GM12878 (cell line): ENCODE data around the gene ZNF581. TPM values are rescaled to one million over a fixed set of nuclear protein-coding genes. Genes with fewer than 3 reads are reported as not detected.
A peak's percentile ranks its signal among the peaks of the same experiment; 100 is the strongest.

Experiments used
- ATAC-seq: fragments of 200-7000 bp; cut with Tn5 transposase; 3 replicates; pipeline ENCODE4 v1.9.1; 2020; ENCODE audit warnings: mild to moderate bottlenecking, moderate library complexity
- BruUV-seq: library from RNA; stranded (reverse); fragments of 400-500 nt; replicated peaks from 2 replicates; lab custom pipeline; 2021; lab: Mats Ljungman, UMichigan
- CTCF ChIA-PET: fragments of 300-600 bp; sonication (Branson Sonifier 250); formaldehyde crosslinking; extraction: SDS; loops from one replicate; lab custom pipeline; 2021; ENCODE audit warnings: inconsistent platforms; lab: Yijun Ruan, JAX
- POLR2A ChIA-PET: fragments of 350-600 bp; formaldehyde crosslinking; extraction: SDS; loops from one replicate; lab custom pipeline; 2021; ENCODE audit warnings: inconsistent platforms; lab: Charles Lee
- RAD21 ChIA-PET: fragments of 300-600 bp; sonication (Branson Sonifier 250); formaldehyde crosslinking; loops from one replicate; lab custom pipeline; 2023; ENCODE audit warnings: antibody characterized with exemption; ENCODE audit not compliant: unreplicated experiment; lab: Charles Lee
- SMC1A ChIA-PET: fragments of 300-600 bp; sonication (Branson Sonifier 250); formaldehyde crosslinking; loops from one replicate; lab custom pipeline; 2023; ENCODE audit not compliant: unreplicated experiment, uncharacterized antibody; lab: Charles Lee
- DNase-seq: peaks from one replicate; pipeline ENCODE4 v3.0.0-alpha.2; 2011; ENCODE audit warnings: low read depth, low spot score
- FAIRE-seq: peaks from 3 replicates; lab custom pipeline; 2011; peaks lifted over from hg19 to GRCh38; lab: Jason Lieb, UNC
- H2AFZ ChIP-seq: 2 replicates; pipeline ENCODE4 v1.6.0; 2011; ENCODE audit warnings: low read depth, low read length, control low read depth; ENCODE audit not compliant: control insufficient read depth
- H3K27ac ChIP-seq: 2 replicates; pipeline ENCODE4 v1.5.1; 2011; ENCODE audit warnings: control low read depth; ENCODE audit not compliant: control insufficient read depth, insufficient read depth
- H3K27me3 ChIP-seq, 2 experiments: replicated peaks in 1 of 2; 2 replicates each; pipeline versions ENCODE4 v1.6.0 to v1.6.1; 2011; ENCODE audit warnings: low read length in 1 of 2; ENCODE audit not compliant: control insufficient read depth in 2 of 2, insufficient read depth in 2 of 2
- H3K36me3 ChIP-seq, 2 experiments: 2 replicates each; pipeline ENCODE4 v1.5.1; 2011; ENCODE audit warnings: low read length in 1 of 2; ENCODE audit not compliant: control insufficient read depth in 2 of 2, insufficient read depth in 2 of 2
- H3K4me1 ChIP-seq: 2 replicates; pipeline ENCODE4 v1.6.1; 2011; ENCODE audit warnings: mild to moderate bottlenecking, low read length, moderate library complexity, mixed read lengths; ENCODE audit not compliant: control insufficient read depth, insufficient read depth
- H3K4me2 ChIP-seq: 2 replicates; pipeline ENCODE4 v1.6.0; 2011; ENCODE audit warnings: control low read depth; ENCODE audit not compliant: control insufficient read depth, insufficient read depth
- H3K4me3 ChIP-seq: fragments of 200-600 bp; sonication (generic); 2 replicates; pipeline ENCODE4 v1.5.1; 2016
- H3K79me2 ChIP-seq: 2 replicates; pipeline ENCODE4 v1.6.0; 2011; ENCODE audit warnings: low read length; ENCODE audit not compliant: control insufficient read depth, insufficient read depth
- H3K9ac ChIP-seq: 2 replicates; pipeline ENCODE4 v1.8.0; 2011; ENCODE audit warnings: low read length, control low read depth, mixed read lengths; ENCODE audit not compliant: control insufficient read depth, insufficient read depth
- H3K9me3 ChIP-seq: replicated peaks from 3 replicates; pipeline ENCODE4 v1.5.1; 2011; ENCODE audit warnings: mild to moderate bottlenecking, low read length; ENCODE audit not compliant: control insufficient read depth, insufficient read depth
- H4K20me1 ChIP-seq: 2 replicates; pipeline ENCODE4 v1.6.0; 2011; ENCODE audit not compliant: control insufficient read depth, insufficient read depth
- ESRRA ChIP-seq: IDR thresholded peaks from 2 replicates; pipeline ENCODE4 v1.6.1; 2012; ENCODE audit warnings: mild to moderate bottlenecking, low read length, improper control_type of control experiment
- POLR2A ChIP-seq: IDR thresholded peaks from 2 replicates; pipeline ENCODE4 v1.6.1; 2011; ENCODE audit warnings: low read depth, mild to moderate bottlenecking, low read length
- ZNF274 ChIP-seq: IDR thresholded peaks from one replicate; pipeline ENCODE4 v1.8.0; 2011; ENCODE audit not compliant: insufficient read length, insufficient read depth
- WGBS: methylation state at CpG from one replicate; pipeline ENCODE4 v1.1.6; 2016; ENCODE audit warnings: low lambda C conversion rate; ENCODE audit not compliant: insufficient replicate concordance, insufficient coverage; ENCODE audit errors: missing lambda C conversion rate; 5-methylcytosine and 5-hydroxymethylcytosine counted together
- in situ Hi-C: fragments of 300-500 bp; cut with MboI; formaldehyde crosslinking; loops from 9 replicates; pipeline ENCODE4 v1.14.3; 2018; ENCODE audit warnings: mixed read lengths
- intact Hi-C: fragments of 100-400 bp; cut with micrococcal nuclease; formaldehyde crosslinking; loops from one replicate; pipeline ENCODE4 v1.14.2; 2022; ENCODE audit not compliant: unreplicated experiment
- polyA plus RNA-seq, 11 experiments: library from polyadenylated mRNA; depleted of rRNA in 4 of 11; unstranded in 6 of 11; stranded (reverse) in 5 of 11; fragments of >200 nt; fragmentation: Nextera tagmentation in 4 of 11; fragmentation: Illumina TruSeq in 1 of 11; extraction: Ambion mirVana in 4 of 11; extraction: Trizol in 1 of 11; gene quantifications; 1 replicate in 1 of 11; 2 replicates in 10 of 11; pipeline versions ENCODE4 v1.2.1 to v1.2.3, GENCODE V29; 2011 to 2016; ENCODE audit warnings: inconsistent platforms in 2 of 11, missing spikeins in 2 of 11, low read depth in 1 of 11
- total RNA-seq, 4 experiments: library from RNA; depleted of rRNA in 3 of 4; stranded (reverse); fragments of >200 nt in 3 of 4; fragmentation: Illumina TruSeq in 1 of 4; extraction: Trizol in 1 of 4; gene quantifications; 2 replicates each; pipeline versions ENCODE4 v1.2.1 to v1.2.3, GENCODE V29; 2013 to 2021

Gene ZNF581
- total and polyA plus RNA-seq, 10 of the 15 experiments (the other 5 are each of a cell fraction or from before 2014, with no cell fraction given): 4.7 to 45.4 (median 22.2) TPM

DNA sequence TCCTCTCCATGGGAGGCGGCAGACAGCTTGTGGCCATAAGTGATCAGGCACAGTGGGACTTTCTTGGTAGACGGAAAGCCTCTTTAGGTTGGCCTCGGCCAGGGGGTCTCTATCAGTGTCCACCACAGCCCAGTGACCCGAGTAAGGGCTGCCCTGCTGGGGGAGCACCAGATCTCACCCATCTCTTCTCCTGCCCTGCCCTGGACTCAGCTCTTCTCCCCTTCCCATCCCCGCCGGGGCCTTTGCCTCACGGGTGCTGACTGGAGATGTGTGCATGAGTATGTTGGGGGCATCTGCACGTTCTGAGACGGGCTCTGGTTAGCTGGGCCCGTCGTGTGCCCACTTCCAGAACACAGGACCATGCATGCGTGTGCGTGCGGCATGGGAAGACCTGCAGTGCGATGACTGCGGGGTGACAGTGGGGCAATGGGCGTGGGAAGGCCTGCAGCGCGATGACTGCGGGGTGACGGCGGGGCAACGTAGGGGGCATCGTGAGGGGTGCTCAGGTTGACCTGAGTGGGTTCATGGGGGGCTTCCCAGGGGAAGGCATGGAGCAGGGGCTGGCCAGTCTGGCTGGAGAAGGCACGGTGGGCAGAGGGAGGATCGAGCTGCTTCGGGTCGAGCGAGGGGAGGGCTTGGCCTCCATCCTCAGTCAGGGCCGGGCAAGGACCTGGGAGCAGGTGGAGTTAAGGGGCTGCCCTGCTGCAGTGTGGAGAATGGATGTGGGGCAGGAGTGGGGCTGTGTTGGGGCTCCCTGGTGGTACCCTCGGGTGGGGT lies 47.5 kb downstream of the ZNF581 start:
- H3K79me2 ChIP-seq: peaks cover 2% of the 10 kb centered on the region; the same call in 1 of the 2 replicates
- BruUV-seq: no TSS peak
- CTCF ChIA-PET: no interaction called here

GRCh38 chr19:55691561-55692481 lies 48.4 kb downstream of the ZNF581 start:
- CTCF ChIA-PET: no interaction called here
- intact Hi-C loops: no loop called here
- ATAC-seq: no peak
- BruUV-seq: no TSS peak
- H3K27ac ChIP-seq: no peak overlapping the region
- no peaks in the 10 kb centered on the region for H3K27me3 ChIP-seq
- in situ Hi-C loops: no loop called here
- H3K36me3 ChIP-seq: peaks cover 9 to 46% of the 10 kb centered on the region in 2 experiments; a peak in 3 of 4 replicates
- 0 out of 2 replicates have a peak, but pooled peaks have one; percentile 41 for TF ChIP-seq POLR2A
- no peak for TF ChIP-seq ZNF274
- TF ChIP-seq, all 136 proteins: peak for 1
- Histone ChIP-seq H3K4me1 (no peaks in the 10 kb centered on the region), H3K4me3 (no peak overlapping the region), H3K4me2 (no peak overlapping the region), H3K9ac (no peak overlapping the region), H4K20me1 (peaks cover 3% of the 10 kb centered on the region; the same call in 1 of the 2 replicates), H3K79me2 (no peaks in the 10 kb centered on the region; the same call in 1 of the 2 replicates), H3K9me3 (no peaks in the 10 kb centered on the region), H2AFZ (no peak overlapping the region)
- ChIA-PET SMC1A (no interaction called here), POLR2A (no interaction called here), RAD21 (no interaction called here)
- DNase-seq (no peak), FAIRE-seq (no peak)
- WGBS: 97% methylated on average over 23 of the region's 31 CpGs

More for the DNA sequence above, 47.5 kb downstream of the ZNF581 start:
- peaks cover 5% of the 10 kb centered on the region; the same call in 1 of the 2 replicates for H4K20me1 ChIP-seq
- H3K36me3 ChIP-seq: peaks cover 9 to 48% of the 10 kb centered on the region in 2 experiments; a peak in 3 of 4 replicates
- FAIRE-seq: no peak
- H2AFZ ChIP-seq: no peak overlapping the region
- H3K4me1 ChIP-seq: no peaks in the 10 kb centered on the region
- TF ChIP-seq POLR2A: peak; percentile 54
- no peak for TF ChIP-seq ESRRA
- ATAC-seq: no peak
- ChIA-PET RAD21 (no interaction called here), SMC1A (no interaction called here), POLR2A (no interaction called here)
- no peak for DNase-seq
- in situ Hi-C loops: no loop called here
- WGBS: 94% methylated on average over 31 of the region's 31 CpGs
- H3K9ac ChIP-seq: no peak overlapping the region
- no peaks in the 10 kb centered on the region for H3K27me3 ChIP-seq
- H3K27ac ChIP-seq: no peak overlapping the region
- intact Hi-C loops: no loop called here
- no peak overlapping the region for H3K4me3 ChIP-seq
- no peak overlapping the region for H3K4me2 ChIP-seq
- H3K9me3 ChIP-seq: no peaks in the 10 kb centered on the region
